HG02840 (cell line): ENCODE data around the gene GLB1L3.
"Not testable (repeated sequence)": the region's sequence is repeated elsewhere in the genome, so short reads cannot be mapped to it uniquely, and the experiment has no call there.

Experiments used
- ATAC-seq: cut with Tn5 transposase; IDR thresholded peaks from one replicate; pipeline ENCODE4 v1.9.1; 2021; ENCODE audit warnings: mild to moderate bottlenecking, moderate library complexity, moderate number of reproducible peaks; ENCODE audit not compliant: unreplicated experiment, low FRiP score

GLB1L3 gene

GRCh38 chr11:134294664-134295063 is 18.5 kb downstream of the GLB1L3 start:
- no peak for ATAC-seq

GRCh38 chr11:134312223-134312622 is 36.0 kb downstream of the GLB1L3 start:
- no peak for ATAC-seq

- no peak for ATAC-seq
Measured at GRCh38 chr11:134312807-134313206, 36.6 kb downstream of the GLB1L3 start.

- ATAC-seq, result no peak
Measured at GRCh38 chr11:134313379-134313778, 37.2 kb downstream of the GLB1L3 start.

GRCh38 chr11:134313821-134314607 is 37.8 kb downstream of the GLB1L3 start:
- ATAC-seq, result no peak

GRCh38 chr11:134317103-134317502 is 40.9 kb downstream of the GLB1L3 start:
- no peak for ATAC-seq

GRCh38 chr11:134321373-134321772 is 45.2 kb downstream of the GLB1L3 start:
- ATAC-seq, result not testable (repeated sequence)

- no peak for ATAC-seq
Measured at GRCh38 chr11:134322553-134322952, 46.4 kb downstream of the GLB1L3 start.

- no peak for ATAC-seq
Measured at GRCh38 chr11:134328433-134328832, 52.3 kb downstream of the GLB1L3 start.

GRCh38 chr11:134330611-134331353 is 54.6 kb downstream of the GLB1L3 start:
- no peak for ATAC-seq

GRCh38 chr11:134331354-134332188 is 55.4 kb downstream of the GLB1L3 start, which contains the start of gene GLB1L2:
Gene GLB1L2 (plus strand): TSS chr11:134331988. CDS start chr11:134332062, 74 bp downstream.
- no peak for ATAC-seq

- ATAC-seq, result no peak
Measured at GRCh38 chr11:134332189-134332631, 56.0 kb downstream of the GLB1L3 start.

- no peak for ATAC-seq
Measured at GRCh38 chr11:134332782-134333181, 56.6 kb downstream of the GLB1L3 start.

GRCh38 chr11:134333312-134333711 is 57.1 kb downstream of the GLB1L3 start:
- no peak for ATAC-seq

- ATAC-seq, result no peak
Measured at GRCh38 chr11:134333946-134334345, 57.8 kb downstream of the GLB1L3 start.

GRCh38 chr11:134334796-134335571 is 58.8 kb downstream of the GLB1L3 start:
- ATAC-seq, result no peak

- no peak for ATAC-seq
Measured at GRCh38 chr11:134337051-134337450, 60.9 kb downstream of the GLB1L3 start.

GRCh38 chr11:134338068-134338467 is 61.9 kb downstream of the GLB1L3 start:
- no peak for ATAC-seq

- ATAC-seq, result no peak
Measured at GRCh38 chr11:134338654-134339053, 62.5 kb downstream of the GLB1L3 start.

GRCh38 chr11:134339756-134340155 is 63.6 kb downstream of the GLB1L3 start:
- ATAC-seq, result no peak
